Panc1 (cell line): ENCODE measurements around the gene ULBP2. TPM values are rescaled to one million over a fixed set of nuclear protein-coding genes. Genes with fewer than 3 reads are reported as not detected.
"Not testable (repeated sequence)": the region's sequence is repeated elsewhere in the genome, so short reads cannot be mapped to it uniquely, and the experiment has no call there.

Experiments
- ATAC-seq: fragments of 200-7000 bp; cut with Tn5 transposase; 2 replicates; pipeline ENCODE4 v1.9.1; 2020; ENCODE audit warnings: mild to moderate bottlenecking, moderate library complexity
- BruUV-seq: library from RNA; stranded (reverse); fragments of 400-500 nt; replicated peaks from 2 replicates; lab custom pipeline; 2021; lab: Mats Ljungman, UMichigan
- CTCF ChIA-PET: fragments of 300-600 bp; sonication (Branson Sonifier 250); formaldehyde crosslinking; loops from one replicate; lab custom pipeline; 2022; ENCODE audit warnings: antibody characterized with exemption; lab: Charles Lee
- POLR2A ChIA-PET: fragments of 300-600 bp; sonication (Branson Sonifier 250); formaldehyde crosslinking; loops from one replicate; lab custom pipeline; 2022; ENCODE audit warnings: antibody characterized with exemption; lab: Charles Lee
- DNase-seq: peaks from one replicate; pipeline ENCODE4 v3.0.0-alpha.2; 2010; ENCODE audit warnings: low read depth, low spot score
- H3K27ac ChIP-seq: 2 replicates; pipeline ENCODE4 v1.5.1; 2011; ENCODE audit warnings: mild to moderate bottlenecking, low read length, inconsistent platforms
- H3K27me3 ChIP-seq: fragments of 200-500 bp; sonication (Bioruptor generic); 2 replicates; pipeline ENCODE4 v1.6.0; 2014; ENCODE audit warnings: low read length, inconsistent platforms; ENCODE audit not compliant: control insufficient read depth, insufficient read depth
- H3K36me3 ChIP-seq: fragments of 200-500 bp; sonication (Bioruptor generic); 2 replicates; pipeline ENCODE4 v1.5.1; 2014; ENCODE audit warnings: inconsistent platforms, mild to moderate bottlenecking, low read length, moderate library complexity; ENCODE audit not compliant: control insufficient read depth, insufficient read depth
- H3K4me1 ChIP-seq: 2 replicates; pipeline ENCODE4 v1.5.1; 2011; ENCODE audit warnings: inconsistent platforms, mild to moderate bottlenecking, low read length, moderate library complexity; ENCODE audit not compliant: control insufficient read depth, insufficient read depth
- H3K4me3 ChIP-seq, 2 experiments: 2 replicates each; pipeline ENCODE4 v1.5.1; 2011 to 2012; ENCODE audit warnings: low read depth in 2 of 2, low read length in 2 of 2, mild to moderate bottlenecking in 2 of 2, inconsistent platforms in 1 of 2, moderate library complexity in 1 of 2
- H3K9me3 ChIP-seq: fragments of 200-500 bp; sonication (Bioruptor generic); 2 replicates; pipeline ENCODE4 v1.5.1; 2014; ENCODE audit warnings: low read depth, mild to moderate bottlenecking, inconsistent platforms, low read length, moderate library complexity; ENCODE audit not compliant: control insufficient read depth, insufficient read depth
- POLR2AphosphoS5 ChIP-seq: IDR thresholded peaks from 2 replicates; pipeline ENCODE4 v1.6.1; 2012; ENCODE audit warnings: mild to moderate bottlenecking, low read depth, low read length, moderate library complexity
- SIN3A ChIP-seq: IDR thresholded peaks from 2 replicates; pipeline ENCODE4 v1.6.1; 2012; ENCODE audit warnings: low read depth, mild to moderate bottlenecking, low read length, moderate library complexity, borderline replicate concordance; ENCODE audit not compliant: insufficient read depth
- TCF7L2 ChIP-seq: IDR thresholded peaks from 2 replicates; pipeline ENCODE4 v1.6.1; 2011; ENCODE audit warnings: mild to moderate bottlenecking, low read depth, low read length, inconsistent platforms
- in situ Hi-C: cut with HindIII; loops from 2 replicates; pipeline ENCODE4 v1.10.0; 2016; ENCODE audit warnings: low sequenced_read_pairs, low pct_unique_long_range_greater_than_20kb
- intact Hi-C: fragments of 100-400 bp; cut with micrococcal nuclease; formaldehyde crosslinking; loops from one replicate; pipeline ENCODE4 v1.10.0; 2022; ENCODE audit not compliant: unreplicated experiment
- total RNA-seq: library from RNA; stranded (reverse); gene quantifications from one replicate; pipeline ENCODE4 v1.2.1, GENCODE V29; 2021; ENCODE audit not compliant: unreplicated experiment
- TF ChIP-seq, protein P1 (sequence below): fragments of 450-650 bp; IDR thresholded peaks from 2 replicates; pipeline ENCODE4 v1.5.1; 2017; ENCODE audit warnings: mild to moderate bottlenecking
- TF ChIP-seq, protein P2 (sequence below), 2 experiments: IDR thresholded peaks; 2 replicates each; pipeline ENCODE4 v1.6.1; 2011 to 2012; ENCODE audit warnings: low read depth in 2 of 2, control low read depth in 1 of 2, low read length in 1 of 2, mild to moderate bottlenecking in 1 of 2, moderate library complexity in 1 of 2; ENCODE audit not compliant: insufficient read depth in 1 of 2

ULBP2 gene
- total RNA-seq, 1 experiment from 2014 or later = 0.69 TPM

GRCh38 chr6:149964308-149965193 lies 22.7 kb downstream of the ULBP2 start:
- POLR2A ChIA-PET = no interaction called here
- BruUV-seq = no TSS peak

GRCh38 chr6:149965194-149966020 lies 23.6 kb downstream of the ULBP2 start:
- H3K36me3 ChIP-seq = no peaks in the 10 kb centered on the region
- H3K9me3 ChIP-seq = no peaks in the 10 kb centered on the region
- no peak overlapping the region for H3K4me3 ChIP-seq
- CTCF ChIA-PET = no interaction called here
- H3K27me3 ChIP-seq = no peaks in the 10 kb centered on the region
- intact Hi-C loops = no loop called here
- ATAC-seq (no peak), DNase-seq (no peak)
- H3K27ac ChIP-seq = no peak overlapping the region
- BruUV-seq = no TSS peak
- no peak for TF ChIP-seq SIN3A
- TF ChIP-seq POLR2AphosphoS5 = no peak
- TF ChIP-seq, protein P1, sequence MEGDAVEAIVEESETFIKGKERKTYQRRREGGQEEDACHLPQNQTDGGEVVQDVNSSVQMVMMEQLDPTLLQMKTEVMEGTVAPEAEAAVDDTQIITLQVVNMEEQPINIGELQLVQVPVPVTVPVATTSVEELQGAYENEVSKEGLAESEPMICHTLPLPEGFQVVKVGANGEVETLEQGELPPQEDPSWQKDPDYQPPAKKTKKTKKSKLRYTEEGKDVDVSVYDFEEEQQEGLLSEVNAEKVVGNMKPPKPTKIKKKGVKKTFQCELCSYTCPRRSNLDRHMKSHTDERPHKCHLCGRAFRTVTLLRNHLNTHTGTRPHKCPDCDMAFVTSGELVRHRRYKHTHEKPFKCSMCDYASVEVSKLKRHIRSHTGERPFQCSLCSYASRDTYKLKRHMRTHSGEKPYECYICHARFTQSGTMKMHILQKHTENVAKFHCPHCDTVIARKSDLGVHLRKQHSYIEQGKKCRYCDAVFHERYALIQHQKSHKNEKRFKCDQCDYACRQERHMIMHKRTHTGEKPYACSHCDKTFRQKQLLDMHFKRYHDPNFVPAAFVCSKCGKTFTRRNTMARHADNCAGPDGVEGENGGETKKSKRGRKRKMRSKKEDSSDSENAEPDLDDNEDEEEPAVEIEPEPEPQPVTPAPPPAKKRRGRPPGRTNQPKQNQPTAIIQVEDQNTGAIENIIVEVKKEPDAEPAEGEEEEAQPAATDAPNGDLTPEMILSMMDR = no peak
- no peak for TF ChIP-seq TCF7L2
- TF ChIP-seq, protein P2, sequence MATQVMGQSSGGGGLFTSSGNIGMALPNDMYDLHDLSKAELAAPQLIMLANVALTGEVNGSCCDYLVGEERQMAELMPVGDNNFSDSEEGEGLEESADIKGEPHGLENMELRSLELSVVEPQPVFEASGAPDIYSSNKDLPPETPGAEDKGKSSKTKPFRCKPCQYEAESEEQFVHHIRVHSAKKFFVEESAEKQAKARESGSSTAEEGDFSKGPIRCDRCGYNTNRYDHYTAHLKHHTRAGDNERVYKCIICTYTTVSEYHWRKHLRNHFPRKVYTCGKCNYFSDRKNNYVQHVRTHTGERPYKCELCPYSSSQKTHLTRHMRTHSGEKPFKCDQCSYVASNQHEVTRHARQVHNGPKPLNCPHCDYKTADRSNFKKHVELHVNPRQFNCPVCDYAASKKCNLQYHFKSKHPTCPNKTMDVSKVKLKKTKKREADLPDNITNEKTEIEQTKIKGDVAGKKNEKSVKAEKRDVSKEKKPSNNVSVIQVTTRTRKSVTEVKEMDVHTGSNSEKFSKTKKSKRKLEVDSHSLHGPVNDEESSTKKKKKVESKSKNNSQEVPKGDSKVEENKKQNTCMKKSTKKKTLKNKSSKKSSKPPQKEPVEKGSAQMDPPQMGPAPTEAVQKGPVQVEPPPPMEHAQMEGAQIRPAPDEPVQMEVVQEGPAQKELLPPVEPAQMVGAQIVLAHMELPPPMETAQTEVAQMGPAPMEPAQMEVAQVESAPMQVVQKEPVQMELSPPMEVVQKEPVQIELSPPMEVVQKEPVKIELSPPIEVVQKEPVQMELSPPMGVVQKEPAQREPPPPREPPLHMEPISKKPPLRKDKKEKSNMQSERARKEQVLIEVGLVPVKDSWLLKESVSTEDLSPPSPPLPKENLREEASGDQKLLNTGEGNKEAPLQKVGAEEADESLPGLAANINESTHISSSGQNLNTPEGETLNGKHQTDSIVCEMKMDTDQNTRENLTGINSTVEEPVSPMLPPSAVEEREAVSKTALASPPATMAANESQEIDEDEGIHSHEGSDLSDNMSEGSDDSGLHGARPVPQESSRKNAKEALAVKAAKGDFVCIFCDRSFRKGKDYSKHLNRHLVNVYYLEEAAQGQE (IDR thresholded peaks at IDR 0.05; ENCODE audit: insufficient read depth in 1 of 2, low read depth in 2 of 2, low read length in 1 of 2) = no peak
- H3K4me1 ChIP-seq = peaks cover 7% of the 10 kb centered on the region
- POLR2A ChIA-PET = no interaction called here
- in situ Hi-C loops = no loop called here

More at GRCh38 chr6:149964308-149965193, 22.7 kb downstream of the ULBP2 start:
- Histone ChIP-seq H3K9me3 (no peaks in the 10 kb centered on the region), H3K4me3 (peak overlapping the region; percentile 48 to 62), H3K27me3 (no peaks in the 10 kb centered on the region), H3K36me3 (no peaks in the 10 kb centered on the region), H3K4me1 (peaks cover 7% of the 10 kb centered on the region), H3K27ac (peak overlapping the region; percentile 71; the same call in 1 of the 2 replicates)
- in situ Hi-C loops = no loop called here
- ATAC-seq (no peak), DNase-seq (no peak)
- TF ChIP-seq TCF7L2 = no peak
- TF ChIP-seq, protein P2 (IDR thresholded peaks at IDR 0.05; ENCODE audit: insufficient read depth in 1 of 2, low read depth in 2 of 2, low read length in 1 of 2) = no peak
- TF ChIP-seq, protein P1 = no peak
- TF ChIP-seq SIN3A = no peak
- TF ChIP-seq POLR2AphosphoS5 = no peak
- intact Hi-C loops = no loop called here
- CTCF ChIA-PET = no interaction called here

DNA sequence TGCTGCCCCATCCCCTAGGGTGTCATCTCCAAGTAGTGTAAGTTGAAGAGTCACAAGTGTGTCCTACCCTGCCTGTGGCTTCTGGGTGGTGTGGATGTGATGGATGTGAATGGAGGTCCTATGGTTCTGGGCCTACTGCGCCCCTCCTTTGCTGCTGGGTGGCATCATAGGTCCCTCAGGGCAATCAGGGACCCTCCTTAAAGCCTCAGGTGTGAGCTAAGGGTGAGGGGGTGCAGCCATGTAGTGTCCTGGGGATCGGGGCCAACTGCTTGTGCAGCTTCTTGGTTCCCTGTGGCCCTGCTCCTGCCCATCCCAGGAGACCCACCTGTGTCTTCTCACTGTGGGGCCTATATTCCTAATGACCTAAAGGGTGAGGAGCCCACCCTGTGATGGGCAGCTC lies 24.5 kb downstream of the ULBP2 start:
- ATAC-seq, BruUV-seq, H3K27me3 ChIP-seq, in situ Hi-C loops, DNase-seq, CTCF ChIA-PET, intact Hi-C loops, H3K4me3 ChIP-seq, H3K36me3 ChIP-seq, H3K9me3 ChIP-seq, H3K27ac ChIP-seq, POLR2A ChIA-PET, H3K4me1 ChIP-seq: not testable (repeated sequence)
